ENCODE data around the gene HAS3.
A peak's percentile ranks its signal among the peaks of the same experiment; 100 is the strongest.

HAS3 gene

GRCh38 chr16:69157196-69157595 lies 51.7 kb downstream of the HAS3 start:
- DNase-seq = no peak

GRCh38 chr16:69160192-69160591 lies 54.7 kb downstream of the HAS3 start:
- no peak for DNase-seq

GRCh38 chr16:69165584-69165983 lies 60.1 kb downstream of the HAS3 start:
- DNase-seq = no peak

- DNase-seq = peak; percentile 49
These were observed 60.9 kb downstream of the HAS3 start for GRCh38 chr16:69166221-69166833.

GRCh38 chr16:69166946-69167930 lies 61.8 kb downstream of the HAS3 start:
- DNase-seq = no peak

Data from activated CD4-positive, CD25-positive, alpha-beta regulatory T cell treated with anti-CD3 and anti-CD28 coated beads, Interleukin-2, amount 50 U/mL, for 72 hours (primary cell).